Tibial nerve (tissue), 3 donors: Measurements from ENCODE around the gene ATN1.

Source experiments
- CTCF ChIP-seq, 5 experiments: fragments of 200-600 bp in 3 of 5; fragments of 450-650 bp in 2 of 5; sonication (generic) in 3 of 5; IDR thresholded peaks; one replicate each; pipeline ENCODE4 v1.5.1; 2016 to 2019; ENCODE audit warnings: antibody characterized with exemption in 5 of 5, mild to moderate bottlenecking in 3 of 5, moderate library complexity in 2 of 5
- POLR2A ChIP-seq, 2 donors: fragments of 450-650 bp; IDR thresholded peaks; one replicate each; pipeline ENCODE4 v1.6.1; 2017; ENCODE audit warnings: antibody characterized with exemption in 2 of 2, mild to moderate bottlenecking in 2 of 2, moderate library complexity in 2 of 2

GRCh38 chr12:6884539-6884938, 43.2 kb upstream of the ATN1 start:
- no peak for TF ChIP-seq POLR2A (IDR thresholded peaks at IDR 0.05)
- no peak for TF ChIP-seq CTCF (IDR thresholded peaks at IDR 0.05)
